ENCODE measurements around the gene NBPF8. TPM values are rescaled to one million over a fixed set of nuclear protein-coding genes. Genes with fewer than 3 reads are reported as not detected.
"Not testable (repeated sequence)": the region's sequence is repeated elsewhere in the genome, so short reads cannot be mapped to it uniquely, and the experiment has no call there.

The NBPF8 gene
- polyA plus RNA-seq (ENCODE audit: low read depth in 6 of 6), result 1 to 10 TPM in 1 of 6 donors, under 1 TPM in 5; 0.22 to 2.8 (median 0.90) TPM

GRCh38 chr1:120414911-120415480, at the start of gene NBPF8:
TSS of gene NBPF8 (plus strand) at chr1:120415035. CDS start at chr1:120436523, 21,488 bp downstream.
- ATAC-seq (ENCODE audit: low read depth in 2 of 2), result peak; percentile 95 to 96
- not testable (repeated sequence) for H3K36me3 Mint-ChIP-seq, H3K4me1 Mint-ChIP-seq, H3K9me3 Mint-ChIP-seq, H3K27me3 Mint-ChIP-seq
- H3K27ac Mint-ChIP-seq, result peak within 1 kb of the TSS; percentile 51 to 93 (median 78)
- DNase-seq, result peak; percentile 68
- H3K4me3 Mint-ChIP-seq, result peak within 1 kb of the TSS; percentile 78 to 98 (median 94)

DNA sequence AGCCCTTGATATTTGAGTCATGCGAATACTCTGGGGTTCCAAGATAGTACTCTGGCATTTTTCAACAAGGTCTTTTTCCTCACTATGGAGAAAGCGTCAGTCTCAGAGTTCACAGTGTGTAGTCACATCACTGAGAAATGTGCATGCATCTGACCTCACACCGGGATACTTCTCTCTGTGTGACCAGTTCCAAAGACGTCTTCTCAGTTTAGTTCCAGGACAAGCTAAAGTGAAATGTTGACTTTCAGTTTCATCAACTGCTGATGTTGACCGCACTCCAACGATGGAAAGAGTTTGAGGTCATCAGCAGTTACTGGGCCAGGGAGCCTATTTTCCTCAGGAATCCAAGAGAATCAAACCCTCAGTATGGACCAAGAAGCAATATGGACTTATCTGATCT, 47.1 kb upstream of the NBPF8 start:
- DNase-seq; H3K27me3 Mint-ChIP-seq; ATAC-seq (ENCODE audit: low read depth in 2 of 2); H3K4me1 Mint-ChIP-seq; H3K36me3 Mint-ChIP-seq; H3K9me3 Mint-ChIP-seq; H3K4me3 Mint-ChIP-seq; H3K27ac Mint-ChIP-seq: not testable (repeated sequence)

GRCh38 chr1:120386651-120387050, 28.2 kb upstream of the NBPF8 start:
- not testable (repeated sequence) for ATAC-seq (ENCODE audit: low read depth in 2 of 2); H3K36me3 Mint-ChIP-seq; DNase-seq; H3K27me3 Mint-ChIP-seq; H3K4me1 Mint-ChIP-seq; H3K9me3 Mint-ChIP-seq
- Mint-ChIP-seq H3K27ac (peak overlapping the region in 1 of 6 donors; percentile 69), H3K4me3 (peak overlapping the region in 1 of 8 donors; percentile 47)

- not testable (repeated sequence) for H3K27ac Mint-ChIP-seq; H3K27me3 Mint-ChIP-seq; H3K4me3 Mint-ChIP-seq; H3K9me3 Mint-ChIP-seq; H3K36me3 Mint-ChIP-seq; ATAC-seq (ENCODE audit: low read depth in 2 of 2); H3K4me1 Mint-ChIP-seq
- peak; percentile 27 for DNase-seq
These were observed 26.2 kb upstream of the NBPF8 start for GRCh38 chr1:120388597-120389126.

GRCh38 chr1:120391365-120391764, 23.5 kb upstream of the NBPF8 start:
- not testable (repeated sequence) for ATAC-seq (ENCODE audit: low read depth in 2 of 2)

GRCh38 chr1:120393316-120394232, 21.3 kb upstream of the NBPF8 start:
- H3K27me3 Mint-ChIP-seq; H3K4me1 Mint-ChIP-seq; H3K36me3 Mint-ChIP-seq; H3K4me3 Mint-ChIP-seq; H3K27ac Mint-ChIP-seq; ATAC-seq (ENCODE audit: low read depth in 2 of 2); H3K9me3 Mint-ChIP-seq: not testable (repeated sequence)
- peak; percentile 2 for DNase-seq

More at GRCh38 chr1:120391365-120391764, 23.5 kb upstream of the NBPF8 start:
- not testable (repeated sequence) for H3K9me3 Mint-ChIP-seq, H3K4me1 Mint-ChIP-seq, H3K36me3 Mint-ChIP-seq, H3K27ac Mint-ChIP-seq, H3K4me3 Mint-ChIP-seq, DNase-seq, H3K27me3 Mint-ChIP-seq

- not testable (repeated sequence) for H3K27ac Mint-ChIP-seq; DNase-seq; H3K4me3 Mint-ChIP-seq; H3K9me3 Mint-ChIP-seq; H3K4me1 Mint-ChIP-seq; ATAC-seq (ENCODE audit: low read depth in 2 of 2); H3K27me3 Mint-ChIP-seq; H3K36me3 Mint-ChIP-seq
These were observed 9.5 kb upstream of the NBPF8 start for GRCh38 chr1:120405348-120405747.

DNA sequence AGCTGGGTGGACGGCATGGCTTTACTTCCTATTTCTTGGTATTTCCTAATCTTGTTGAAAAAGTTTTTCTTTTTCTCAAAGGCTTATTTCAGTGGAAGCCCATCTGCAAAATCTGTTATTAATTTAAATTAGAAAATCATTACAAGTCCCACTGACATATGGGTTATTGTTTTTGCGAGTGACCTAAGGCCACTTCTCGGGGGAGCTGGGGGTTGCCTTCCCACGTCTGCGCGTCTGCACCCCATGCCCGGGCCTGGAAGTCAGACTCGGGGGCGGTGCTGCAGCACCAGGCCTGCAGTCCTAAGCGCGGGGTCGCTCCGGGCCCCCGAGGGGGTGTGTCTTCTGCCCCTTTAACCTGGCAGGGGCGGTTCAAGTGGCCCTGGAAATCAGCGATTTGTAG, 384 bp upstream of the NBPF8 start:
- not testable (repeated sequence) for H3K9me3 Mint-ChIP-seq, H3K27me3 Mint-ChIP-seq, H3K36me3 Mint-ChIP-seq, H3K4me1 Mint-ChIP-seq, H3K27ac Mint-ChIP-seq
- DNase-seq, result peak; percentile 1
- H3K4me3 Mint-ChIP-seq, result peak overlapping the region in 1 of 8 donors; percentile 87
- ATAC-seq (ENCODE audit: low read depth in 2 of 2), result peak; percentile 3 to 8

GRCh38 chr1:120415492-120415961, 692 bp downstream of the NBPF8 start:
- not testable (repeated sequence) for H3K36me3 Mint-ChIP-seq, H3K9me3 Mint-ChIP-seq, H3K27me3 Mint-ChIP-seq, H3K4me1 Mint-ChIP-seq
- ATAC-seq (ENCODE audit: low read depth in 2 of 2) (peak; percentile 32 to 52), DNase-seq (peak; percentile 15)
- H3K4me3 Mint-ChIP-seq, result peak overlapping the region; percentile 78 to 96 (median 93)
- H3K27ac Mint-ChIP-seq, result peak overlapping the region; percentile 24 to 93 (median 72)

DNA sequence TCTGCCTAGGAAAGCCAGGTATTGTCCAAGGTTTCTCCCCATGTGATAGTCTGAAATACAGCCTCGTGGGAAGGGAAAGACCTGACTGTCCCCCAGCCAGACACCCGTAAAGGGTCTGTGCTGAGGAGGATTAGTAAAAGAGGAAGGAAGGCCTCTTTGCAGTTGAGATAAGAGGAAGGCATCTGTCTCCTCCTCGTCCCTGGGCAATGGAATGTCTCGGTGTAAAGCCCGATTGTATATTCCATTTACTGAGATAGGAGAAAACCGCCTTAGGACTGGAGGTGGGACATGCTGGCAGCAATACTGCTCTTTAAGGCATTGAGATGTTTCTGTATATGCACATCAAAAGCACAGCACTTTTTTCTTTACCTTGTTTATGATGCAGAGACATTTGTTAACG, 10.2 kb downstream of the NBPF8 start:
- not testable (repeated sequence) for H3K4me1 Mint-ChIP-seq; H3K27me3 Mint-ChIP-seq; H3K27ac Mint-ChIP-seq; ATAC-seq (ENCODE audit: low read depth in 2 of 2); DNase-seq; H3K4me3 Mint-ChIP-seq; H3K9me3 Mint-ChIP-seq; H3K36me3 Mint-ChIP-seq

GRCh38 chr1:120431626-120432025, 16.8 kb downstream of the NBPF8 start:
- H3K4me3 Mint-ChIP-seq; H3K27ac Mint-ChIP-seq; DNase-seq; H3K36me3 Mint-ChIP-seq; H3K27me3 Mint-ChIP-seq; ATAC-seq (ENCODE audit: low read depth in 2 of 2); H3K9me3 Mint-ChIP-seq; H3K4me1 Mint-ChIP-seq: not testable (repeated sequence)

GRCh38 chr1:120433831-120434230, 19.0 kb downstream of the NBPF8 start:
- not testable (repeated sequence) for H3K9me3 Mint-ChIP-seq

GRCh38 chr1:120449124-120449523, 34.3 kb downstream of the NBPF8 start:
- not testable (repeated sequence) for H3K36me3 Mint-ChIP-seq; H3K27me3 Mint-ChIP-seq; H3K4me1 Mint-ChIP-seq; H3K4me3 Mint-ChIP-seq; H3K27ac Mint-ChIP-seq; H3K9me3 Mint-ChIP-seq; DNase-seq; ATAC-seq (ENCODE audit: low read depth in 2 of 2)

More at GRCh38 chr1:120433831-120434230, 19.0 kb downstream of the NBPF8 start:
- H3K36me3 Mint-ChIP-seq; H3K27ac Mint-ChIP-seq; H3K4me3 Mint-ChIP-seq; DNase-seq; ATAC-seq (ENCODE audit: low read depth in 2 of 2); H3K4me1 Mint-ChIP-seq; H3K27me3 Mint-ChIP-seq: not testable (repeated sequence)

All from naive B cell (primary cell).